Measurements from ENCODE around the gene LTB4R2. TPM values are rescaled to one million over a fixed set of nuclear protein-coding genes. Genes with fewer than 3 reads are reported as not detected.
A peak's percentile ranks its signal among the peaks of the same experiment; 100 is the strongest.

LTB4R2 gene
- total and polyA plus RNA-seq, 2 experiments from 2014 or later, result 0.17 to 15.1 TPM

DNA sequence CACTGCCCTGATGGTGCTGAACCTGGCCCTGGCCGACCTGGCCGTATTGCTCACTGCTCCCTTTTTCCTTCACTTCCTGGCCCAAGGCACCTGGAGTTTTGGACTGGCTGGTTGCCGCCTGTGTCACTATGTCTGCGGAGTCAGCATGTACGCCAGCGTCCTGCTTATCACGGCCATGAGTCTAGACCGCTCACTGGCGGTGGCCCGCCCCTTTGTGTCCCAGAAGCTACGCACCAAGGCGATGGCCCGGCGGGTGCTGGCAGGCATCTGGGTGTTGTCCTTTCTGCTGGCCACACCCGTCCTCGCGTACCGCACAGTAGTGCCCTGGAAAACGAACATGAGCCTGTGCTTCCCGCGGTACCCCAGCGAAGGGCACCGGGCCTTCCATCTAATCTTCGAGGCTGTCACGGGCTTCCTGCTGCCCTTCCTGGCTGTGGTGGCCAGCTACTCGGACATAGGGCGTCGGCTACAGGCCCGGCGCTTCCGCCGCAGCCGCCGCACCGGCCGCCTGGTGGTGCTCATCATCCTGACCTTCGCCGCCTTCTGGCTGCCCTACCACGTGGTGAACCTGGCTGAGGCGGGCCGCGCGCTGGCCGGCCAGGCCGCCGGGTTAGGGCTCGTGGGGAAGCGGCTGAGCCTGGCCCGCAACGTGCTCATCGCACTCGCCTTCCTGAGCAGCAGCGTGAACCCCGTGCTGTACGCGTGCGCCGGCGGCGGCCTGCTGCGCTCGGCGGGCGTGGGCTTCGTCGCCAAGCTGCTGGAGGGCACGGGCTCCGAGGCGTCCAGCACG lies 6.1 kb downstream of the LTB4R2 start:
- DNase-seq (ENCODE audit: low read depth in 1 of 2, low spot score in 1 of 2), result peak in 1 of 2 donors; percentile 54
- Histone ChIP-seq H3K36me3 (no peaks in the 10 kb centered on the region), H3K27ac (no peak overlapping the region), H3K27me3 (no peaks in the 10 kb centered on the region), H3K4me3 (no peak overlapping the region), H3K4me1 (ENCODE audit: low read depth) (no peaks in the 10 kb centered on the region), H3K9me3 (ENCODE audit: low read depth) (no peaks in the 10 kb centered on the region)
- TF ChIP-seq, protein P1, sequence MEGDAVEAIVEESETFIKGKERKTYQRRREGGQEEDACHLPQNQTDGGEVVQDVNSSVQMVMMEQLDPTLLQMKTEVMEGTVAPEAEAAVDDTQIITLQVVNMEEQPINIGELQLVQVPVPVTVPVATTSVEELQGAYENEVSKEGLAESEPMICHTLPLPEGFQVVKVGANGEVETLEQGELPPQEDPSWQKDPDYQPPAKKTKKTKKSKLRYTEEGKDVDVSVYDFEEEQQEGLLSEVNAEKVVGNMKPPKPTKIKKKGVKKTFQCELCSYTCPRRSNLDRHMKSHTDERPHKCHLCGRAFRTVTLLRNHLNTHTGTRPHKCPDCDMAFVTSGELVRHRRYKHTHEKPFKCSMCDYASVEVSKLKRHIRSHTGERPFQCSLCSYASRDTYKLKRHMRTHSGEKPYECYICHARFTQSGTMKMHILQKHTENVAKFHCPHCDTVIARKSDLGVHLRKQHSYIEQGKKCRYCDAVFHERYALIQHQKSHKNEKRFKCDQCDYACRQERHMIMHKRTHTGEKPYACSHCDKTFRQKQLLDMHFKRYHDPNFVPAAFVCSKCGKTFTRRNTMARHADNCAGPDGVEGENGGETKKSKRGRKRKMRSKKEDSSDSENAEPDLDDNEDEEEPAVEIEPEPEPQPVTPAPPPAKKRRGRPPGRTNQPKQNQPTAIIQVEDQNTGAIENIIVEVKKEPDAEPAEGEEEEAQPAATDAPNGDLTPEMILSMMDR (IDR thresholded peaks at IDR 0.05; ENCODE audit: low read depth, low read length), result peak; percentile 13

- no peak overlapping the region for H3K4me3 ChIP-seq
- peaks cover 2% of the 10 kb centered on the region for H3K4me1 ChIP-seq (ENCODE audit: low read depth)
- H3K27me3 ChIP-seq, result no peaks in the 10 kb centered on the region
- H3K9me3 ChIP-seq (ENCODE audit: low read depth), result no peaks in the 10 kb centered on the region
- no peaks in the 10 kb centered on the region for H3K36me3 ChIP-seq
- no peak for DNase-seq (ENCODE audit: low read depth in 1 of 2, low spot score in 1 of 2)
- H3K27ac ChIP-seq, result no peak overlapping the region
- TF ChIP-seq, protein P1 (IDR thresholded peaks at IDR 0.05; ENCODE audit: low read depth, low read length), result no peak
These were observed 6.6 kb downstream of the LTB4R2 start for GRCh38 chr14:24316597-24316950.

GRCh38 chr14:24317141-24317928 lies 7.4 kb downstream of the LTB4R2 start:
- no peaks in the 10 kb centered on the region for H3K9me3 ChIP-seq (ENCODE audit: low read depth)
- H3K36me3 ChIP-seq, result no peaks in the 10 kb centered on the region
- peak in 1 of 2 donors; percentile 25 for DNase-seq (ENCODE audit: low read depth in 1 of 2, low spot score in 1 of 2)
- H3K27me3 ChIP-seq, result no peaks in the 10 kb centered on the region
- H3K4me1 ChIP-seq (ENCODE audit: low read depth), result peaks cover 7% of the 10 kb centered on the region
- no peak overlapping the region for H3K27ac ChIP-seq
- H3K4me3 ChIP-seq, result no peak overlapping the region
- TF ChIP-seq, protein P1 (IDR thresholded peaks at IDR 0.05; ENCODE audit: low read depth, low read length), result no peak

- H3K27me3 ChIP-seq, result no peaks in the 10 kb centered on the region
- no peaks in the 10 kb centered on the region for H3K9me3 ChIP-seq (ENCODE audit: low read depth)
- H3K27ac ChIP-seq, result no peak overlapping the region
- peak in 1 of 2 donors; percentile 44 for DNase-seq (ENCODE audit: low read depth in 1 of 2, low spot score in 1 of 2)
- peaks cover 7% of the 10 kb centered on the region for H3K4me1 ChIP-seq (ENCODE audit: low read depth)
- no peak overlapping the region for H3K4me3 ChIP-seq
- H3K36me3 ChIP-seq, result no peaks in the 10 kb centered on the region
- TF ChIP-seq, protein P1 (IDR thresholded peaks at IDR 0.05; ENCODE audit: low read depth, low read length), result no peak
These were observed 11.5 kb downstream of the LTB4R2 start for GRCh38 chr14:24321212-24321975.

DNA sequence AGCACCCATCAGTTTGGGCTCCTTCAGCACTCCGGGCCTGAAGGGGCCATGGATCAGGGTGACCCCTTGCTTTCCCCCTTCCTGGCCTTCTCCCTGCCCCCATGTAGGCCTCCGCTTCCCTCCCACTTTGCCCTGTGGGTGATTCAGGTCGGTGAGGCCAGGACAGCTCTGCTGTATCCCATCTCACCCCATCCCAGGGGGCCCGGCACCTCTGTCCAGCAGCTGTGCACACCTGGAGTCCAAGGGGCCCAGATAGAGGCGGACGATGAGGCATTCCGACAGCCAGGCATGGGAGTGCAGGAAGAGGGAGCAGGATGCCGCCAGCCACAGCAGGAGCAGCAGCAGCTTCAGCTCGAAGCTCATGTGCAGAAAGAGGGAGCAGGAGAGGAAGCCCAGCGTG lies 12.7 kb downstream of the LTB4R2 start:
- no peak for DNase-seq (ENCODE audit: low read depth in 1 of 2, low spot score in 1 of 2)
- H3K4me1 ChIP-seq (ENCODE audit: low read depth), result peaks cover 7% of the 10 kb centered on the region
- H3K36me3 ChIP-seq, result no peaks in the 10 kb centered on the region
- no peaks in the 10 kb centered on the region for H3K27me3 ChIP-seq
- no peak overlapping the region for H3K27ac ChIP-seq
- no peak overlapping the region for H3K4me3 ChIP-seq
- no peaks in the 10 kb centered on the region for H3K9me3 ChIP-seq (ENCODE audit: low read depth)
- TF ChIP-seq, protein P1 (IDR thresholded peaks at IDR 0.05; ENCODE audit: low read depth, low read length), result no peak
